HG03095 (cell line): ENCODE data around the gene GALNT2.
A peak's percentile ranks its signal among the peaks of the same experiment; 100 is the strongest.

Experiments
- ATAC-seq: cut with Tn5 transposase; IDR thresholded peaks from one replicate; pipeline ENCODE4 v1.9.1; 2021; ENCODE audit warnings: moderate library complexity; ENCODE audit not compliant: unreplicated experiment

The GALNT2 gene

DNA sequence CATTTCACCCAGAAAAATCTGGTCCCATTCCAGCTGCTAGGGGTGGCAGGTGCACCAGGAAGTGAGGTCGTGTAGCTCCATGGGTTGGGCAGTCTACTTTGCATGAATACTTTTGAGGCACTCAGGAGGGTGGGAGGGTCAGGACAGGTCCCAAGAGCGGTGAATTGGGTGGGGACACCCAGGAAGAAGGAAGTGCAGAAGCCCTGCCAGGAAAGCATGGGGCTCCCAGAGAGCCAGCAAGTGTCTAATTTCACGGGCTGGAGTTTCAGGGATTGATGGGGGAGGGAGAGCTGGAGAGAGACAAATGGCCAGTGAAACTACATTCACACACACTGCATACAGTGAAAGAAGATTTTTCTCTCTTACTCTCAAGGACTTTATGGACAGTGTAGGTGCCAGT is 137.8 kb downstream of the GALNT2 start:
- no peak for ATAC-seq

GRCh38 chr1:230205719-230206198 is 138.7 kb downstream of the GALNT2 start:
- no peak for ATAC-seq

- no peak for ATAC-seq
Measured at GRCh38 chr1:230206207-230206606, 139.2 kb downstream of the GALNT2 start.

GRCh38 chr1:230206976-230207375 is 139.9 kb downstream of the GALNT2 start:
- no peak for ATAC-seq

DNA sequence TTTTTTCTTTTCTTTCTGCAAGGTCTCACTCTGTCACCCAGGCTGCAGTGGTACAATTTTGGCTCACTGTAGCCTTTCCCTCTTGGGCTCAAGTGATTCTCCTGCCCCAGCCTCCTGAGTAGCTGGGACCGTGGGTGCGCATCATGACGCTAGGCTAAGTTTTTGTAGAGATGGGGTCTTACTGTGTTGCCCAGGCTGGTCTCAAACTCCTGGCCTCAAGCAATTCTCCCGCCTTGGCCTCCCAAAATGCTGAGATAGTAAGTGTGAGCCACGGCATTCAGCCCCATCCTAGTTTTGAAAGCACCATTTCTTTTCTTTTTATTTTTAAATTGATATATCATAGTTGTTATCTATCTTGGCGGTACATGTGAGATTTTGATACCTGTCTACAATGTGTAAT is 140.6 kb downstream of the GALNT2 start:
- no peak for ATAC-seq

- ATAC-seq, result peak; percentile 47
Measured at GRCh38 chr1:230208619-230209261, 141.7 kb downstream of the GALNT2 start.

DNA sequence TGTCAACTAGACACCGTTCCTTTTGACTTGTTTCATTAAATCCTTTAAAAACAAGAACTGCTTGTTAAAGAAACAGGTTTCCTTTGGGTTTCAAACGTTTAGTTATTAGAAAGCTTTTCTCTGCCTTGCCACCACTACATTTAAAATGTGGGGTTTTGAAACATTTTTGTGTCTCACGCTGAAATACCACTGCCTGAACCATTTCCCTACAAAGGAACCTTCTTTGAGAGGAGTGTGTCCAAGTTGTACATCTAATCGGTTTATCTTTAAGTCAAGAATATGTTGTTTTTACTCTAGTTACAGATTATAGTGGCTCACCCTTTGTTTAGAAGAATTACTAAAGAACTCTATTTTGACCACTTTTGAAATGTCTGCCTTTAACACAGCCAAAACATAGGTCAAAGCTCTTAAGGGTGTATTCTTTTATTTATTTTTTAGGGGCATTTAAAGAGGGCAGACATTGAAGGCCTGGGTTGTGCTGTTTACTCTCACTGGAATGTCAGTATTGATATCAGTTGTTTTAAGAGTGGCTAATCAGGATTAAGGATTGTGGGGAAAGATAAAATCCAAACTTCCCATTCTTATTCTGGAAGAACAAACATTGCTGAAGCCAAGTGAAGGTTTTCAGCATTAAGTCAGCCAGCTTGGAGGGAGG is 143.4 kb downstream of the GALNT2 start:
- no peak for ATAC-seq

GRCh38 chr1:230210981-230211336 is 143.9 kb downstream of the GALNT2 start:
- ATAC-seq, result no peak

DNA sequence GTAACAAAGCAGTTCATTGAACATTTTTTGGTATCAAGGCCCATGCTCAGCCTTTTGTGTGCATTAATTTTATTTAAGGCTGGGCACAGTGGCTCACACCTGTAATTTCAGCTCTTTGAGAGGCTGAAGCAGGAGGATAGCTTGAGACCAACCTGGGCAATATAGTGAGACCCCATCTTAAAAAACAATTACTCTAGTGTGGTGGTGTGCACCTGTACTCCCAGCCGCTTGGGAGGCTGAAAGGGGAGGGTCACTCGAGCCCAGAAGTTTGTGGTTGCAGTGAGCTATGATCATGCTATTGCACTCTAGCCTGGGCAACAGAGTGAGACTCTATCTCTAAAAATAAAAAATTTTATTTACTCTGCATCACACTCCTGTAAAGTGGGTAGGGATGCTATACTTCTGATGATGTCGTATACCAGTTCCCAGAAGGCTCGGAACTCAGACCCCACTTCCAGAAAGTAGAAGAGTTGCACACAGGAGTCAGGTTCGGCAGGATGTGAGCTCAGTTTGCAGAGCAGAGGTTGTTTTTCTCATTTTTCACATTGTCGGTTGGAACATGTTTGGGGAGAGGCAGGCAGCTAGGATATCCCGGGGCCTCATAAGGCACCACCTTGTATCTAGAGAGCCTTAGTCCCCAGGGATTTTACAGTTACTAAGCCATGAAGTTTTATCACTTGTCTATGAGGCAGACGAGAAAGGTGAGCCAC is 144.6 kb downstream of the GALNT2 start:
- ATAC-seq, result no peak

DNA sequence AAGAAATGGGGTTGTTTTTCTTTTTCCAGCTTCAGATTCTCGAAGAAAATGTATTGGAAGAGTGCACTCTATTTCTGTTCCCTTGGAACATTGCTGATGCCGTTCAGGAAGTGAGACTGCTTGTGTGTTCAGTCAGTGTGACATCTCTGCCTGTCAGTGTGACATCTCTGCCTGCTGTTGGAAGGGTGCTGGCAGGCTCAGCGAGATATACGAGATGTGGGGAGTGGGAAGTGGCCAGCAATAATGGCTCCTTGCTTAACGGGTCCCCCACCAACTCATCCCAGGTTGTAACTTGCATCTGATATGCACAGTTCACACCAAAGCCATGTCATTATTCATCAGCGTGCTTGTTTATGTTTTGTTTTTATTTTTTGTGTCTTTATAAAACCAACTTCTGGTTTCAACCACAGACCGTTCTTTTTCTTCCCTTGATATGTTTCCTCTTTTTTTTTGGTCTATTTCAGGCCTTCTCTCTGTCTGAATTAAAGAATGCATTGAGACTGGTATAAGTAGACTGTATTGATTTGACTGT is 145.4 kb downstream of the GALNT2 start:
- ATAC-seq, result peak; percentile 32

- no peak for ATAC-seq
Measured at GRCh38 chr1:230215031-230215430, 148.0 kb downstream of the GALNT2 start.

- ATAC-seq, result no peak
Measured at GRCh38 chr1:230215529-230215928, 148.5 kb downstream of the GALNT2 start.

- no peak for ATAC-seq
Measured at GRCh38 chr1:230216896-230217295, 149.9 kb downstream of the GALNT2 start.

DNA sequence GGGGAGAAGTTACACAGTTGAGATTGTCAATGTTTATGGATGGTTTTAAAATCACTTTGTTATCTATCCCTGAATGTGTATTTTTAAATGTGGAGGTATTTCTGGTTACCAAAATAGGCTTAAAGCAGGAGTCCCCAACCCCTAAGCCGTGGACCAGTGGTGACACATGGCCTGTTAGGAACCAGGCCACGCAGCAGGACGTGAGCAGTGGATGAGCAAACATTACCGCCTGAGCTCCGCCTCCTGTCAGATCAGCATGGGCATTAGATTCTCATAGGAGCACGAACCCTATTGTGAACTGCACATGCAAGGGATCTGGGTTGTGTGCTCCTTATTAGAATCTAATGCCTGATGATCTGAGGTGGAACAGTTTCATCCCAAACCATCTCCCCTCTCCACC is 151.6 kb downstream of the GALNT2 start:
- no peak for ATAC-seq

DNA sequence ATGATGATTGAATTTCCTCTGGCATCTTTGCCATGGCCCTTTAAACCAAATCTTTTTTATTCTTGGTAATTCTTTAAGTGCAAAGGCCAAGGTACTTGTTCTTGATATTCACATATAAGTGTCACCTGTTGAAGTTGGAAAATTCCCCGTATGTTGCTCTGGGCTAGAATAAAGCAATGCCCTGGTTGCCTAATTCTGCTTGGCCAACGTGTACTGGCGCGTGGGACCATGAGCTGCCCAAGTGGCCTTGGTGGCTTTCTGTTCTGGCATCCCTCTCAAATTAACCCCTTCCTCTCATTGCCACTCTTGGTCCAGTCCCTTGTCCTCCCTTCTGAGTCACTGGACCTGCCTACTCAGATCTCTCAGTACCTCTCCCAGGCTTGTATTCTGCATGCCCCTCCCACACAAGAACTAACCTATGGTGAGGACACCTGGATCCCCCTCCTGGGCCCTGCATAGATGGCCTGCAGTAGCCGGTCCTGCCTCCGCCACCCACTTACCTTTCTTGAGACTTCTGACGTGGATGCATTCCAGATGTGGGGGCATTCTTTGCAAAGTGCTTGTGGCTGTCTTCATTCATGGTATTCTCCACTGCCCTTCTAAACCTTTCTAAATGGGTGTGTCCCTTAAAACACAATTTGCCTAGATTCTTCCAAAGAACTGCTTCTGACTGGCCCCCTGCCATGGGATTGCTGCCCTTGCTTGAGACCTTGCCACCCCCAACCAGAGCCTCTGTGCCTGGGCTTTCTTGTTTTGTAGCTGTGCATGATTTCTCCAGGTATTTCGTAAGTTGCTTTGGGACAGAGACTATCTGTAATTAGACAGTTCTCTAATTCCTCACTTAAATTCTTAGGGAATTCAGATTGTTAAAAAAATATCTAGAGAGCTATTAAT is 152.4 kb downstream of the GALNT2 start:
- ATAC-seq, result no peak

GRCh38 chr1:230220478-230220877 is 153.4 kb downstream of the GALNT2 start:
- ATAC-seq, result no peak

DNA sequence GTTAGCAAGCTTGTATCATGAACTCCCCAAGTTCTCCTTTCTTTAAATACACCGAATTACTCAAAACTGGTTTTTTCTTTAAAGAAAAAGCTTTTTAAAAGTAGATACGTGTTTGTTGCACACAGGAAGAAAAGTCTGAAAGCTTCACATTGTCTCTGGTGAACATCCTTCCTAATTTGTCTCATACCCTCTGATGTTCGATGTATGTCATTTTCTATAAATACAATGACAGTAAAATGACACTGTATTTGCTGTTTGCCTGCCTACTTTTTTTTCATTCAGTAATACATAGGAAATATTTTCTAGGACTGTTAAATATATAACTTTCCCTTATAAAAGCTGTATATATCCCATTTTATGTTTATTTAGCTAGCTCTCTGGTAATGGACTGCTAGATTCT is 153.9 kb downstream of the GALNT2 start:
- ATAC-seq, result no peak

DNA sequence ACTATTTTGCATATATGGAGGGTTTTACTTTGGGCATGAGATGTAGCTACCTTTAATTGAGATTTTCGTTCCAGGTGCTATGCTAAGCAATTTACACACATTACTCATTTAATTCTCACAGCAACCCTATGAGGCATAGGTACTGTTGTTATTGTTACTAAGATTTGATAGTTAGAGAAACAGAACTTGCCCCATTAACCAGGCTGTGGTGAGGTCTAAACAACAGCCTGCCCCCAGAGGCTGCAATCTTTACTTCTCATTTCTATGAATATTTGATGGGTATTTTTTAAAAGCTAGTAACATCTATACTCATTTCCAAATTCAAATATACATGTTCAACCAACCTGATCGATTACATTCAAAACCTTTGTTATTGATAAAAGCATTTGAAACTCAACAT is 155.6 kb downstream of the GALNT2 start:
- no peak for ATAC-seq

DNA sequence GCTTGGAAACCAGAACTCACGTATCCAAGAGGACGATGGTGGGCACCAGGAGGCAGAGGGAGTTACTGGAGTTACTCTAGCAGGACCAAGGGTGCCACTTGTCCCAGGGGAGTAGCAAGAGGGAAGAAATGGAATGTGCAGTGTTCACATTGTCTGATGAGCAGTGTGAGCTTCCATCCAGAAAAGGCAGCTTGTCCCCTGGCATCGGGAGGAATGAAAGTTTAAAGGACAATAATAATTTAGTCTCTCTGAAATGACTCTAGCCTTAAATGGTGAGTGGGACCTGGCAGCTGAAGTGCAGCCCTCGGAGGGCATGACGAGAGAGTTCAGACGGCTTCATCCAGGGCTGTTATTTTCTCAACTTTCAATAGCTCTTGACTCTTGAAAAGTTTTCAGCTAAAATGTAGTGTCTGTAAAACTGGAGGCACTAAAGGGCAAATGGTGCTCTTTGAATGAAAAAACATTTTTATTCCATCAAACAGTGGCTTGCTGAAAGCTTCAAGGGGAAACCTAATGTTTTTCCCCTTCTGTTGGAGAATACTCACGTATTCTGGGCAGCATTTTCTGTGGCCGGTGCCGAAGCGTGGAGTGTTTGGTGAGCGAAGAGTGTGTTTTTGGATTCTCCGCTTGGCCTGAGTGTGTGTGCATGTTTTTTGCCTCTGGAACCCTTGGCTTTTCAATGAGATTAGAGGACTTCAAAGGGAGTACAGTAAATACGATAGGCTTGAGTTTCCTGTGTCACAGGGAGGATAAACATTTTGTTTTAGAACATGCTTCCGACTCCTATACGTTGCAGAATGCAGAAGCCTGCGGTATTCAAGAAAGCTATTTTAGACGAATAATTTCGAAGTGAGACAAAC is 157.3 kb downstream of the GALNT2 start:
- no peak for ATAC-seq
